K562 (cell line): ENCODE results near the gene KLHL41.

ENCODE experiments used
- ARID4B ChIP-seq: sonication (generic); formaldehyde crosslinking; IDR thresholded peaks from 2 replicates; pipeline ENCODE4 v1.8.0; 2022; ENCODE audit warnings: mild to moderate bottlenecking, missing genetic modification reagents
- HNRNPUL1 ChIP-seq: fragments of 200-400 bp; formaldehyde crosslinking; IDR thresholded peaks from 2 replicates; pipeline ENCODE4 v1.6.1; 2017; ENCODE audit warnings: low read length
- MXI1 ChIP-seq: IDR thresholded peaks from 2 replicates; pipeline ENCODE4 v1.6.1; 2011; ENCODE audit warnings: low read depth, mild to moderate bottlenecking, improper control_type of control experiment, low read length
- NRF1 ChIP-seq, 2 experiments: fragments of 450-650 bp; IDR thresholded peaks in 1 of 2; conservative IDR thresholded peaks in 1 of 2; 2 replicates each; pipeline ENCODE4 v1.6.1; 2014; ENCODE audit warnings: mild to moderate bottlenecking in 2 of 2
- ZNF24 ChIP-seq: fragments of 450-650 bp; IDR thresholded peaks from 2 replicates; pipeline ENCODE4 v1.6.1; 2016
- ZNF324 ChIP-seq: fragments of 250-450 bp; sonication (Bioruptor Pico); IDR thresholded peaks from 2 replicates; pipeline ENCODE4 v1.4.0; 2020; ENCODE audit warnings: mild to moderate bottlenecking

- TF ChIP-seq ARID4B (CRISPR knock-in tag) (no peak), HNRNPUL1 (no peak), ZNF324 (CRISPR knock-in tag) (no peak), ZNF24 (no peak), NRF1 (conservative IDR thresholded peaks at IDR 0.05 in 1 of 2, IDR thresholded peaks at IDR 0.05 in 1 of 2) (no peak), MXI1 (no peak)
Observed at GRCh38 chr2:169468841-169469240, 40.7 kb upstream of the KLHL41 start.
